GM12892 (cell line): ENCODE measurements around the gene GRHL1.

ENCODE experiments used
- POLR2A ChIP-seq: IDR thresholded peaks from 2 replicates; pipeline ENCODE4 v1.6.1; 2011; ENCODE audit warnings: low read depth, low read length, control low read depth
- POLR2AphosphoS5 ChIP-seq: IDR thresholded peaks from 2 replicates; pipeline ENCODE4 v1.6.1; 2011; ENCODE audit warnings: low read depth, low read length, control low read depth
- TAF1 ChIP-seq: IDR thresholded peaks from 2 replicates; pipeline ENCODE4 v1.6.1; 2011; ENCODE audit warnings: low read depth, mild to moderate bottlenecking, control low read depth, low read length, borderline replicate concordance

- no peak for TF ChIP-seq POLR2A
- no peak for TF ChIP-seq POLR2AphosphoS5
- no peak for TF ChIP-seq TAF1
These were observed 46.1 kb upstream of the GRHL1 start for GRCh38 chr2:9905413-9905812.
